Measurements from ENCODE around the gene PCCA. TPM values are rescaled to one million over a fixed set of nuclear protein-coding genes. Genes with fewer than 3 reads are reported as not detected.

Gene PCCA
- total RNA-seq, 4 donors from 2014 or later, result 33.8 to 40.3 (median 39.0) TPM

- no peaks in the 10 kb centered on the region for H3K9me3 ChIP-seq
- no peak overlapping the region for H3K27ac ChIP-seq (replicated peaks in 1 of 4)
- 94% methylated on average over 9 of the region's 12 CpGs for WGBS
- TF ChIP-seq POLR2AphosphoS5 (IDR thresholded peaks at IDR 0.05), result no peak
- no peak for TF ChIP-seq POLR2A (IDR thresholded peaks at IDR 0.05; ENCODE audit: low read depth)
- no peak for TF ChIP-seq EP300 (IDR thresholded peaks at IDR 0.05)
- TF ChIP-seq CTCF (IDR thresholded peaks at IDR 0.05), result no peak
- intact Hi-C loops (cut with DNase I), result no loop called here
- no peak overlapping the region for H3K4me3 ChIP-seq
- DNase-seq (ENCODE audit: extremely low spot score), result no peak
- H3K36me3 ChIP-seq, result peaks cover 0 to 3% (median 0%) of the 10 kb centered on the region in 4 donors
- no peaks in the 10 kb centered on the region for H3K27me3 ChIP-seq
- H3K4me1 ChIP-seq, result no peaks in the 10 kb centered on the region
These were observed 389.4 kb downstream of the PCCA start for GRCh38 chr13:100478107-100478809.

DNA sequence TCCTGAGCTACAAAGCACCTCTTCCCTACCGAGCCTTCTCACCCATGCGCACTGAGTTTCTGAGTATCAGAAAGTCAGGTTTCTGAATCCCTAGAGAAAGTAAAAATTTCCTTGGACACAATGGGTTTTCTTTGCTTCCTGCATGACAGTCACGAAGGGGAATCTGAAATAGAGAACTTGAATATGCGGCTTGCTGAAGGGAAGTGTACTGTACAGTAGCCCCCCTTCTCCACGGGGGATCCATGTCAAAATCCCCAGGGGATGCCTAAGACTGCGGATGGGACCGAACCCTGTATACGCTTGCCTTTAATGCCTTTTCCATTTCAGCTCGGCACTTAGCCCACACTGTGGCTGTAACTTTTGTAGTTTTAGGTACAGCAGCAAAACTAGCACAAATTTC is 391.8 kb downstream of the PCCA start:
- H3K27ac ChIP-seq (replicated peaks in 1 of 4), result no peak overlapping the region
- peaks cover 0 to 3% (median 0%) of the 10 kb centered on the region in 4 donors for H3K36me3 ChIP-seq
- H3K27me3 ChIP-seq, result no peaks in the 10 kb centered on the region
- no peak for TF ChIP-seq POLR2A (IDR thresholded peaks at IDR 0.05; ENCODE audit: low read depth)
- TF ChIP-seq POLR2AphosphoS5 (IDR thresholded peaks at IDR 0.05), result no peak
- TF ChIP-seq EP300 (IDR thresholded peaks at IDR 0.05), result no peak
- no peak for TF ChIP-seq CTCF (IDR thresholded peaks at IDR 0.05)
- H3K4me3 ChIP-seq, result no peak overlapping the region
- no peaks in the 10 kb centered on the region for H3K4me1 ChIP-seq
- intact Hi-C loops (cut with DNase I), result no loop called here
- WGBS, result 90% methylated on average over 9 of the region's 9 CpGs
- H3K9me3 ChIP-seq, result no peaks in the 10 kb centered on the region
- no peak for DNase-seq (ENCODE audit: extremely low spot score)

GRCh38 chr13:100483139-100483538 is 394.2 kb downstream of the PCCA start:
- H3K27ac ChIP-seq (replicated peaks in 1 of 4), result no peak overlapping the region
- no peak for TF ChIP-seq POLR2A (IDR thresholded peaks at IDR 0.05; ENCODE audit: low read depth)
- no peak for TF ChIP-seq EP300 (IDR thresholded peaks at IDR 0.05)
- TF ChIP-seq CTCF (IDR thresholded peaks at IDR 0.05), result no peak
- TF ChIP-seq POLR2AphosphoS5 (IDR thresholded peaks at IDR 0.05), result no peak
- no peak for DNase-seq (ENCODE audit: extremely low spot score)
- H3K9me3 ChIP-seq, result no peaks in the 10 kb centered on the region
- H3K4me1 ChIP-seq, result no peaks in the 10 kb centered on the region
- H3K36me3 ChIP-seq, result no peaks in the 10 kb centered on the region
- intact Hi-C loops (cut with DNase I), result no loop called here
- no peak overlapping the region for H3K4me3 ChIP-seq
- H3K27me3 ChIP-seq, result no peaks in the 10 kb centered on the region
- 80% methylated on average over 6 of the region's 6 CpGs for WGBS

- intact Hi-C loops (cut with DNase I), result no loop called here
- DNase-seq (ENCODE audit: extremely low spot score), result no peak
- WGBS, result 81% methylated on average over 8 of the region's 8 CpGs
- Histone ChIP-seq H3K4me1 (no peaks in the 10 kb centered on the region), H3K9me3 (no peaks in the 10 kb centered on the region), H3K27me3 (no peaks in the 10 kb centered on the region), H3K27ac (replicated peaks in 1 of 4) (no peak overlapping the region), H3K4me3 (no peak overlapping the region), H3K36me3 (no peaks in the 10 kb centered on the region)
- no peak for TF ChIP-seq CTCF (IDR thresholded peaks at IDR 0.05)
- no peak for TF ChIP-seq POLR2AphosphoS5 (IDR thresholded peaks at IDR 0.05)
- TF ChIP-seq POLR2A (IDR thresholded peaks at IDR 0.05; ENCODE audit: low read depth), result no peak
- TF ChIP-seq EP300 (IDR thresholded peaks at IDR 0.05), result no peak
These were observed 395.0 kb downstream of the PCCA start for GRCh38 chr13:100483841-100484381.

Measured in esophagus muscularis mucosa (tissue), 4 donors.